Endothelial cell of umbilical vein (primary cell): ENCODE results near the gene MC3R. TPM values are rescaled to one million over a fixed set of nuclear protein-coding genes. Genes with fewer than 3 reads are reported as not detected.

Experiments
- BruUV-seq: library from RNA; stranded (reverse); fragments of 400-500 nt; replicated peaks from 2 replicates; lab custom pipeline; 2021; lab: Mats Ljungman, UMichigan
- CTCF ChIA-PET: fragments of 300-600, 350-600 bp; sonication (Branson Sonifier 250); formaldehyde crosslinking; loops from one replicate; lab custom pipeline; 2021; ENCODE audit warnings: antibody characterized with exemption, inconsistent platforms; lab: Charles Lee
- POLR2A ChIA-PET: fragments of 300-600, 350-600 bp; sonication (Branson Sonifier 250); formaldehyde crosslinking; loops from one replicate; lab custom pipeline; 2021; ENCODE audit warnings: antibody characterized with exemption, inconsistent platforms; lab: Charles Lee
- DNase-seq: peaks from one replicate; pipeline ENCODE4 v3.0.0-alpha.2; 2011; ENCODE audit warnings: low read depth, low spot score
- FAIRE-seq: peaks from 2 replicates; lab custom pipeline; 2011; peaks lifted over from hg19 to GRCh38; lab: Jason Lieb, UNC
- H2AFZ ChIP-seq: 2 replicates; pipeline ENCODE4 v1.6.0; 2012; ENCODE audit warnings: low read depth, low read length, control low read depth, inconsistent platforms
- H3K27ac ChIP-seq: 2 replicates; pipeline ENCODE4 v1.5.1; 2011; ENCODE audit warnings: low read depth, mild to moderate bottlenecking, control low read depth, low read length, moderate library complexity; ENCODE audit not compliant: insufficient read depth
- H3K27me3 ChIP-seq, 2 experiments: 2 replicates each; pipeline versions ENCODE4 v1.6.0 to v1.6.1; 2011; ENCODE audit warnings: low read length in 2 of 2, mixed read lengths in 1 of 2; ENCODE audit not compliant: control insufficient read depth in 2 of 2, insufficient read depth in 2 of 2
- H3K36me3 ChIP-seq, 2 experiments: 2 replicates in 1 of 2; 3 replicates in 1 of 2; pipeline ENCODE4 v1.5.1; 2011; ENCODE audit warnings: low read length in 2 of 2, mild to moderate bottlenecking in 1 of 2, moderate library complexity in 1 of 2; ENCODE audit not compliant: control insufficient read depth in 2 of 2, insufficient read depth in 2 of 2; ENCODE audit errors: extremely low read depth in 1 of 2
- H3K4me1 ChIP-seq: 3 replicates; pipeline ENCODE4 v1.5.1; 2011; ENCODE audit warnings: mild to moderate bottlenecking, low read length; ENCODE audit not compliant: control insufficient read depth, insufficient read depth; ENCODE audit errors: extremely low read depth
- H3K4me2 ChIP-seq: 2 replicates; pipeline ENCODE4 v1.6.1; 2011; ENCODE audit warnings: low read length, control low read depth, mixed read lengths; ENCODE audit not compliant: insufficient read depth
- H3K4me3 ChIP-seq, 3 experiments: fragments of 200-600 bp in 1 of 3; sonication (generic), shearing (Covaris generic) in 1 of 3; replicated peaks in 1 of 3; 2 replicates each; pipeline ENCODE4 v1.5.1; 2011 to 2016; ENCODE audit warnings: control low read depth in 3 of 3, low read length in 3 of 3, mild to moderate bottlenecking in 2 of 3, inconsistent platforms in 1 of 3, low read depth in 1 of 3, moderate library complexity in 1 of 3; ENCODE audit not compliant: insufficient read depth in 1 of 3
- H3K79me2 ChIP-seq: 2 replicates; pipeline ENCODE4 v1.6.0; 2012; ENCODE audit warnings: low read length, inconsistent platforms; ENCODE audit not compliant: control insufficient read depth, insufficient read depth
- H3K9ac ChIP-seq: replicated peaks from 2 replicates; pipeline ENCODE3; 2011; ENCODE audit warnings: low read length, control low read depth; ENCODE audit not compliant: insufficient read depth; ENCODE audit errors: extremely low read depth
- H3K9me1 ChIP-seq: replicated peaks from 3 replicates; pipeline ENCODE4 v1.6.0; 2011; ENCODE audit warnings: mild to moderate bottlenecking, low read length; ENCODE audit not compliant: control insufficient read depth, insufficient read depth; ENCODE audit errors: extremely low read depth
- H3K9me3 ChIP-seq: replicated peaks from 2 replicates; pipeline ENCODE4 v1.5.1; 2012; ENCODE audit warnings: low read length, inconsistent platforms; ENCODE audit not compliant: control insufficient read depth, insufficient read depth
- H4K20me1 ChIP-seq: replicated peaks from 2 replicates; pipeline ENCODE3; 2011; ENCODE audit warnings: mild to moderate bottlenecking, low read length; ENCODE audit not compliant: control insufficient read depth, insufficient read depth; ENCODE audit errors: extremely low read depth
- EZH2 ChIP-seq: IDR thresholded peaks from 2 replicates; pipeline ENCODE4 v1.6.1; 2012; ENCODE audit warnings: borderline replicate concordance, low read depth, mild to moderate bottlenecking, moderate library complexity, low read length, inconsistent platforms; ENCODE audit not compliant: severe bottlenecking
- FOS ChIP-seq: IDR thresholded peaks from 2 replicates; pipeline ENCODE4 v1.6.1; 2011; ENCODE audit warnings: mild to moderate bottlenecking, low read length, moderate library complexity, borderline replicate concordance; ENCODE audit not compliant: insufficient read depth
- GATA2 ChIP-seq: IDR thresholded peaks from 2 replicates; pipeline ENCODE4 v1.7.0; 2011; ENCODE audit warnings: low read depth, mild to moderate bottlenecking, moderate library complexity, mixed read lengths, low read length; ENCODE audit not compliant: insufficient read length, insufficient read depth
- JUN ChIP-seq: IDR thresholded peaks from 2 replicates; pipeline ENCODE4 v1.6.1; 2011; ENCODE audit warnings: borderline replicate concordance, low read depth; ENCODE audit not compliant: insufficient read length, insufficient read depth
- MYC ChIP-seq: IDR thresholded peaks from one replicate; pipeline ENCODE4 v1.6.1; 2011; ENCODE audit warnings: mild to moderate bottlenecking, low read depth, low read length
- POLR2A ChIP-seq: IDR thresholded peaks from 2 replicates; pipeline ENCODE4 v1.6.1; 2012; ENCODE audit warnings: low read depth, mild to moderate bottlenecking, control low read depth, low read length
- POLR2AphosphoS5 ChIP-seq: IDR thresholded peaks from 2 replicates; pipeline ENCODE4 v1.6.1; 2012; ENCODE audit warnings: low read depth, mild to moderate bottlenecking, control low read depth, low read length, moderate library complexity; ENCODE audit not compliant: insufficient read depth
- dilution Hi-C: fragments of 300-500 bp; cut with MboI; formaldehyde crosslinking; loops from one replicate; pipeline ENCODE4 v1.15.0; 2019; ENCODE audit warnings: low sequenced_read_pairs; ENCODE audit not compliant: extremely low pct_ligation_motif_present
- intact Hi-C: fragments of 100-400 bp; cut with micrococcal nuclease; formaldehyde crosslinking; loops from one replicate; pipeline ENCODE4 v1.10.0; 2022
- polyA plus RNA-seq, 4 experiments: library from polyadenylated mRNA; depleted of rRNA in 3 of 4; stranded (reverse) in 3 of 4; unstranded in 1 of 4; fragments of >200 nt; gene quantifications; 2 replicates each; pipeline versions ENCODE4 v1.2.1 to v1.2.3, GENCODE V29; 2011 to 2012; ENCODE audit warnings: missing spikeins in 1 of 4
- total RNA-seq: library from RNA; stranded (reverse); gene quantifications from 2 replicates; pipeline ENCODE4 v1.2.3, GENCODE V29; 2021
- TF ChIP-seq, protein P1 (sequence below), 2 donors: IDR thresholded peaks; 1 replicate in 1 of 2; 2 replicates in 1 of 2; pipeline ENCODE4 v1.5.1; 2011; ENCODE audit warnings: low read length in 2 of 2, mild to moderate bottlenecking in 2 of 2, moderate library complexity in 2 of 2, control low read depth in 1 of 2, inconsistent platforms in 1 of 2, low read depth in 1 of 2; ENCODE audit not compliant: insufficient read depth in 1 of 2; ENCODE audit errors: extremely low read depth in 1 of 2
- TF ChIP-seq, protein P2 (sequence below): IDR thresholded peaks from 2 replicates; pipeline ENCODE4 v1.6.1; 2011; ENCODE audit not compliant: insufficient read depth, insufficient read length

The MC3R gene
- total and polyA plus RNA-seq, 2 donors (not counting 3 experiments of a cell fraction or from before 2014, with no cell fraction given), result not detected

DNA sequence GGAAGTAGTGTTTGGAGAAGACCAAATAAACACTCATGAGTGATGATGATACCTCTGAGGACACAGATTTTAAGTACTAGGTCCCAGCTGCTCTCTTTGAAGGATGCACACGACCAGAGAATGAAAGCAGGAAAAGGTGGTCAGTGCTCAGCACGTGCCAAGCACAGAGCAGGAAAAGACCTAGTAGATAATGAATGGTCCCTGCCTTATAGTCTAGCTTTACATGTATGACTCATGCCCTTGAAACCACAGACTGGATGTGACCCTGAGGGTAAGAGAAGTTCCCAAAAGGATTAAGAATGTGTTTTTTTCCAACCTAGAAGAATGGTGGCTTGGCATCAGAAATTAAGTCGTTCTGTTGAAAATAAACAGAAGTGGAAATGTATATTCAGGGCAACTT is 2.8 kb upstream of the MC3R start:
- BruUV-seq, result no TSS peak
- Histone ChIP-seq H3K9me3 (peaks cover 2% of the 10 kb centered on the region), H3K9ac (no peak overlapping the region), H3K79me2 (no peaks in the 10 kb centered on the region), H2AFZ (no peak overlapping the region), H3K27me3 (no peaks in the 10 kb centered on the region), H3K4me1 (no peaks in the 10 kb centered on the region), H3K4me3 (no peak overlapping the region), H3K9me1 (no peaks in the 10 kb centered on the region), H3K4me2 (no peak overlapping the region), H4K20me1 (no peaks in the 10 kb centered on the region), H3K36me3 (no peaks in the 10 kb centered on the region), H3K27ac (no peak overlapping the region)
- TF ChIP-seq GATA2 (no peak), EZH2 (no peak), FOS (no peak), JUN (no peak), POLR2AphosphoS5 (no peak), POLR2A (no peak), MYC (no peak)
- TF ChIP-seq, protein P1, sequence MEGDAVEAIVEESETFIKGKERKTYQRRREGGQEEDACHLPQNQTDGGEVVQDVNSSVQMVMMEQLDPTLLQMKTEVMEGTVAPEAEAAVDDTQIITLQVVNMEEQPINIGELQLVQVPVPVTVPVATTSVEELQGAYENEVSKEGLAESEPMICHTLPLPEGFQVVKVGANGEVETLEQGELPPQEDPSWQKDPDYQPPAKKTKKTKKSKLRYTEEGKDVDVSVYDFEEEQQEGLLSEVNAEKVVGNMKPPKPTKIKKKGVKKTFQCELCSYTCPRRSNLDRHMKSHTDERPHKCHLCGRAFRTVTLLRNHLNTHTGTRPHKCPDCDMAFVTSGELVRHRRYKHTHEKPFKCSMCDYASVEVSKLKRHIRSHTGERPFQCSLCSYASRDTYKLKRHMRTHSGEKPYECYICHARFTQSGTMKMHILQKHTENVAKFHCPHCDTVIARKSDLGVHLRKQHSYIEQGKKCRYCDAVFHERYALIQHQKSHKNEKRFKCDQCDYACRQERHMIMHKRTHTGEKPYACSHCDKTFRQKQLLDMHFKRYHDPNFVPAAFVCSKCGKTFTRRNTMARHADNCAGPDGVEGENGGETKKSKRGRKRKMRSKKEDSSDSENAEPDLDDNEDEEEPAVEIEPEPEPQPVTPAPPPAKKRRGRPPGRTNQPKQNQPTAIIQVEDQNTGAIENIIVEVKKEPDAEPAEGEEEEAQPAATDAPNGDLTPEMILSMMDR (IDR thresholded peaks at IDR 0.05; ENCODE audit: extremely low read depth in 1 of 2, insufficient read depth in 1 of 2, low read depth in 1 of 2, low read length in 2 of 2), result no peak
- TF ChIP-seq, protein P2, sequence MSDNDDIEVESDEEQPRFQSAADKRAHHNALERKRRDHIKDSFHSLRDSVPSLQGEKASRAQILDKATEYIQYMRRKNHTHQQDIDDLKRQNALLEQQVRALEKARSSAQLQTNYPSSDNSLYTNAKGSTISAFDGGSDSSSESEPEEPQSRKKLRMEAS, result no peak
- ChIA-PET CTCF (no interaction called here), POLR2A (no interaction called here)
- dilution Hi-C loops (no loop called here), intact Hi-C loops (loop anchor here (5.0 kb wide), 1 partner anchor 1578 kb away; no protein-coding TSS in a partner anchor)
- FAIRE-seq, result no peak
- no peak for DNase-seq
